HG03342 (cell line): Measurements from ENCODE around the gene GALNT11.
"Not testable (repeated sequence)": the region's sequence is repeated elsewhere in the genome, so short reads cannot be mapped to it uniquely, and the experiment has no call there.

Source experiments
- ATAC-seq: cut with Tn5 transposase; IDR thresholded peaks from one replicate; pipeline ENCODE4 v1.9.1; 2021; ENCODE audit warnings: mild to moderate bottlenecking, moderate library complexity; ENCODE audit not compliant: unreplicated experiment

Gene GALNT11

GRCh38 chr7:152025077-152025936, at the start of gene GALNT11:
TSS of gene GALNT11 (plus strand) at chr7:152025674. CDS start at chr7:152094228, 68,554 bp downstream.
- peak; percentile 95 for ATAC-seq

GRCh38 chr7:151978616-151979015, 46.9 kb upstream of the GALNT11 start:
- no peak for ATAC-seq

- ATAC-seq, result no peak
Measured at GRCh38 chr7:151981223-151981622, 44.3 kb upstream of the GALNT11 start.

GRCh38 chr7:151982806-151983205, 42.7 kb upstream of the GALNT11 start:
- no peak for ATAC-seq

- ATAC-seq, result no peak
Measured at GRCh38 chr7:151984612-151985011, 40.9 kb upstream of the GALNT11 start.

GRCh38 chr7:151987748-151988529, 37.5 kb upstream of the GALNT11 start:
- ATAC-seq, result no peak

- ATAC-seq, result no peak
Measured at GRCh38 chr7:151992375-151992774, 33.1 kb upstream of the GALNT11 start.

- ATAC-seq, result no peak
Measured at GRCh38 chr7:151993977-151994676, 31.3 kb upstream of the GALNT11 start.

GRCh38 chr7:151999424-152000090, 25.9 kb upstream of the GALNT11 start:
- ATAC-seq, result no peak

GRCh38 chr7:152000191-152000590, 25.3 kb upstream of the GALNT11 start:
- no peak for ATAC-seq

- ATAC-seq, result no peak
Measured at GRCh38 chr7:152006336-152006735, 19.1 kb upstream of the GALNT11 start.

GRCh38 chr7:152011860-152012259, 13.6 kb upstream of the GALNT11 start:
- no peak for ATAC-seq

GRCh38 chr7:152013230-152013629, 12.2 kb upstream of the GALNT11 start:
- no peak for ATAC-seq

- no peak for ATAC-seq
Measured at GRCh38 chr7:152013974-152014373, 11.5 kb upstream of the GALNT11 start.

- no peak for ATAC-seq
Measured at GRCh38 chr7:152014722-152015121, 10.8 kb upstream of the GALNT11 start.

GRCh38 chr7:152015600-152015999, 9.9 kb upstream of the GALNT11 start:
- ATAC-seq, result no peak

- ATAC-seq, result no peak
Measured at GRCh38 chr7:152016947-152017346, 8.5 kb upstream of the GALNT11 start.

GRCh38 chr7:152017683-152018082, 7.8 kb upstream of the GALNT11 start:
- not testable (repeated sequence) for ATAC-seq

- not testable (repeated sequence) for ATAC-seq
Measured at GRCh38 chr7:152021740-152022139, 3.7 kb upstream of the GALNT11 start.

- no peak for ATAC-seq
Measured at GRCh38 chr7:152025937-152026890, 740 bp downstream of the GALNT11 start.
